ENCODE data around the gene HDAC9.

The HDAC9 gene

GRCh38 chr7:18995811-18996426 is 500.4 kb downstream of the HDAC9 start:
- Histone ChIP-seq H3K4me3 (ENCODE audit: low read length) (no peak overlapping the region), H3K9me3 (ENCODE audit: control insufficient read depth, insufficient read depth, low read length) (no peaks in the 10 kb centered on the region), H3K27me3 (ENCODE audit: control insufficient read depth, low read length) (no peaks in the 10 kb centered on the region), H3K9me2 (replicated peaks; ENCODE audit: control insufficient read depth, low read length) (0 out of 2 replicates have a peak, but pooled peaks cover 2% of the 10 kb centered on the region), H3F3A (ENCODE audit: control insufficient read depth, insufficient read depth) (no peaks in the 10 kb centered on the region), H3K4me2 (ENCODE audit: low read length) (no peak overlapping the region), H3K4me1 (ENCODE audit: control insufficient read depth, low read length) (no peaks in the 10 kb centered on the region), H3K79me2 (ENCODE audit: control insufficient read depth, low read length) (no peaks in the 10 kb centered on the region), H3K36me3 (ENCODE audit: control insufficient read depth, low read length) (no peaks in the 10 kb centered on the region), H3K27ac (ENCODE audit: low read depth, low read length) (no peak overlapping the region), H4K20me1 (ENCODE audit: control insufficient read depth, insufficient read depth, low read depth, low read length) (no peaks in the 10 kb centered on the region)
- TF ChIP-seq EZH2phosphoT487 (IDR thresholded peaks at IDR 0.05; ENCODE audit: borderline replicate concordance, low read length), result no peak
- TF ChIP-seq, protein P1, sequence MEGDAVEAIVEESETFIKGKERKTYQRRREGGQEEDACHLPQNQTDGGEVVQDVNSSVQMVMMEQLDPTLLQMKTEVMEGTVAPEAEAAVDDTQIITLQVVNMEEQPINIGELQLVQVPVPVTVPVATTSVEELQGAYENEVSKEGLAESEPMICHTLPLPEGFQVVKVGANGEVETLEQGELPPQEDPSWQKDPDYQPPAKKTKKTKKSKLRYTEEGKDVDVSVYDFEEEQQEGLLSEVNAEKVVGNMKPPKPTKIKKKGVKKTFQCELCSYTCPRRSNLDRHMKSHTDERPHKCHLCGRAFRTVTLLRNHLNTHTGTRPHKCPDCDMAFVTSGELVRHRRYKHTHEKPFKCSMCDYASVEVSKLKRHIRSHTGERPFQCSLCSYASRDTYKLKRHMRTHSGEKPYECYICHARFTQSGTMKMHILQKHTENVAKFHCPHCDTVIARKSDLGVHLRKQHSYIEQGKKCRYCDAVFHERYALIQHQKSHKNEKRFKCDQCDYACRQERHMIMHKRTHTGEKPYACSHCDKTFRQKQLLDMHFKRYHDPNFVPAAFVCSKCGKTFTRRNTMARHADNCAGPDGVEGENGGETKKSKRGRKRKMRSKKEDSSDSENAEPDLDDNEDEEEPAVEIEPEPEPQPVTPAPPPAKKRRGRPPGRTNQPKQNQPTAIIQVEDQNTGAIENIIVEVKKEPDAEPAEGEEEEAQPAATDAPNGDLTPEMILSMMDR (IDR thresholded peaks at IDR 0.05; ENCODE audit: low read depth, low read length, poor library complexity, severe bottlenecking), result no peak

- no peaks in the 10 kb centered on the region for H4K20me1 ChIP-seq (ENCODE audit: control insufficient read depth, insufficient read depth, low read depth, low read length)
- no peaks in the 10 kb centered on the region for H3K27me3 ChIP-seq (ENCODE audit: control insufficient read depth, low read length)
- no peaks in the 10 kb centered on the region for H3F3A ChIP-seq (ENCODE audit: control insufficient read depth, insufficient read depth)
- H3K4me1 ChIP-seq (ENCODE audit: control insufficient read depth, low read length), result no peaks in the 10 kb centered on the region
- H3K9me3 ChIP-seq (ENCODE audit: control insufficient read depth, insufficient read depth, low read length), result no peaks in the 10 kb centered on the region
- no peaks in the 10 kb centered on the region for H3K36me3 ChIP-seq (ENCODE audit: control insufficient read depth, low read length)
- TF ChIP-seq, protein P1 (IDR thresholded peaks at IDR 0.05; ENCODE audit: low read depth, low read length, poor library complexity, severe bottlenecking), result no peak
- no peak for TF ChIP-seq EZH2phosphoT487 (IDR thresholded peaks at IDR 0.05; ENCODE audit: borderline replicate concordance, low read length)
- H3K4me3 ChIP-seq (ENCODE audit: low read length), result no peak overlapping the region
- H3K9me2 ChIP-seq (replicated peaks; ENCODE audit: control insufficient read depth, low read length), result 0 out of 2 replicates have a peak, but pooled peaks cover 2% of the 10 kb centered on the region
- H3K27ac ChIP-seq (ENCODE audit: low read depth, low read length), result no peak overlapping the region
- no peaks in the 10 kb centered on the region for H3K79me2 ChIP-seq (ENCODE audit: control insufficient read depth, low read length)
- H3K4me2 ChIP-seq (ENCODE audit: low read length), result no peak overlapping the region
These were observed 501.0 kb downstream of the HDAC9 start for GRCh38 chr7:18996583-18996982.

DNA sequence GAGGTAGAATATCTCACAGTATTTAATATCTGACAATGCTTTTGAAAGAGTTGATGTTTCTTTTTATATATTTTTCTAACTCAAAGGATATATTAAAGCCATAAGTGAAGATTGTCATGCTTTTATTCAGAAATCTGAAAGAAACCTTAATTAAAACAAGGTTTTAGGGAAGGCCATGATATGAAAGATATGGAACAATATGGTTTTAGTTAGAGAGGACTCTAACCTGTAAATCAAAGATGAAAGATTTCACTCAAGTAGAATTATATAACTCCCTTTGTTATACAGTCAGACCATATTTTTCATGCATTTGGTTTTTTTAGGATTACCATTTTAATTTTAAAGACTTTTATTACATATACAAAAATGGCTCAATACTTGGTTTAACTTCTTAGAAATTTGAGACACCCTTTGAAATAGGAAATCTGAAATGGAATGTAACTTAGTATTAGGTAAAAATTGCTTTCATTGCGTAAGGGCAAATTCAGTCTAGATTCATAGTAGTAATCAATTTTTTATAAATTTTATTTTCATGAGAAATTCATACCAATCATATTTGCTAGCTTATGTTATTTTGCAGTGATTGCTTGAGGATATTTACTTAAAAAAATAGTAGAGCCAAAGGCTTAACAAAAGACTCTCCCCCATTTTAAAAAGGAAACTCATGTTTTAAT is 502.1 kb downstream of the HDAC9 start:
- no peak for TF ChIP-seq EZH2phosphoT487 (IDR thresholded peaks at IDR 0.05; ENCODE audit: borderline replicate concordance, low read length)
- TF ChIP-seq, protein P1 (IDR thresholded peaks at IDR 0.05; ENCODE audit: low read depth, low read length, poor library complexity, severe bottlenecking), result no peak
- Histone ChIP-seq H3K27me3 (ENCODE audit: control insufficient read depth, low read length) (no peaks in the 10 kb centered on the region), H3K36me3 (ENCODE audit: control insufficient read depth, low read length) (no peaks in the 10 kb centered on the region), H3F3A (ENCODE audit: control insufficient read depth, insufficient read depth) (no peaks in the 10 kb centered on the region), H3K27ac (ENCODE audit: low read depth, low read length) (no peak overlapping the region), H3K9me2 (replicated peaks; ENCODE audit: control insufficient read depth, low read length) (no peaks in the 10 kb centered on the region), H3K9me3 (ENCODE audit: control insufficient read depth, insufficient read depth, low read length) (no peaks in the 10 kb centered on the region), H3K4me2 (ENCODE audit: low read length) (no peak overlapping the region), H4K20me1 (ENCODE audit: control insufficient read depth, insufficient read depth, low read depth, low read length) (no peaks in the 10 kb centered on the region), H3K4me1 (ENCODE audit: control insufficient read depth, low read length) (no peaks in the 10 kb centered on the region), H3K79me2 (ENCODE audit: control insufficient read depth, low read length) (no peaks in the 10 kb centered on the region), H3K4me3 (ENCODE audit: low read length) (no peak overlapping the region)

All from DOHH2 (cell line).